GM12891 (cell line): ENCODE results near the gene DVL1.

ENCODE experiments used
- POLR2A ChIP-seq: IDR thresholded peaks from 2 replicates; pipeline ENCODE4 v1.6.1; 2011; ENCODE audit warnings: low read depth, low read length, control low read depth
- POLR2AphosphoS5 ChIP-seq: IDR thresholded peaks from 2 replicates; pipeline ENCODE4 v1.6.1; 2011; ENCODE audit warnings: low read depth, low read length, control low read depth
- POU2F2 ChIP-seq: IDR thresholded peaks from 2 replicates; pipeline ENCODE4 v1.6.1; 2011; ENCODE audit warnings: low read depth, mild to moderate bottlenecking, control low read depth, low read length, moderate library complexity

DNA sequence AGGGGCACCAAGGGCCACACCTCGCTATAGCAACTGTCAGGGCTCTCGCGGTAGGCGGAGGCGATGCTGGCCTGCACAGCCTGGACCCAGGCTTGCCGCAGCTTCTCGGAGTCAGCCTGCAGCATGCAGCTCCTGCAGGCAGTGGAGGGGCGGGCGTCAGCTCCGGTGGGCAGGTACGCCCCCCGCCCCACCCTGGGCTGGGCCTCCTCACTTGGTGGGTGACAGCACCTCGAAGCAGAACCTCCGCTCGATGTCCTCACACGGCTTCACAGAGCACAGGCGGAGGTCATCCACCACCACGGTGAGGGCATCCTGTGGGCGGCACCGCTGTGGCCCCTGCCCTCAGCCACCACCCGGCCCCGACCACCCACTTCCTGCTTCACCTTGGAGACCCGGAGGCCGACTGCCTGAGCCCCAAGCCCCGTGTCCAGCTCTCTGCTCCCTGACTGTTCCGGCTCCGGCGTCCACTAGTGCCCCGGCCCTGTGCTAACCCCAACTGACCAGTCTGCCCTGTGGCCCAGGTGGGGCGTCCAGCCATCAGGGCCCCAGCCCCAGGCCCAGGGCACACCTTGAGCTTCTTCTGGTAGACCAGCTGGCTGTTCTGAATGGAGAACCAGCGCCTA is 51.3 kb downstream of the DVL1 start:
- TF ChIP-seq POLR2AphosphoS5 (no peak), POLR2A (no peak), POU2F2 (no peak)
